ENCODE measurements around the gene SCUBE1. TPM values are rescaled to one million over a fixed set of nuclear protein-coding genes. Genes with fewer than 3 reads are reported as not detected.

Gene SCUBE1
- total RNA-seq, 1 donor from 2014 or later, result 54.7 TPM

GRCh38 chr22:43230571-43230970 lies 112.6 kb downstream of the SCUBE1 start:
- peaks cover under 1% of the 10 kb centered on the region for H3K4me1 Mint-ChIP-seq (ENCODE audit: unreplicated experiment)

GRCh38 chr22:43228863-43229262 lies 114.3 kb downstream of the SCUBE1 start:
- no peak for DNase-seq (ENCODE audit: low spot score)
- peaks cover 16% of the 10 kb centered on the region for H3K27me3 Mint-ChIP-seq (ENCODE audit: unreplicated experiment)
- H3K36me3 Mint-ChIP-seq (ENCODE audit: low read depth, unreplicated experiment), result peaks cover 22% of the 10 kb centered on the region
- H3K9me3 Mint-ChIP-seq (ENCODE audit: unreplicated experiment), result no peaks in the 10 kb centered on the region
- H3K4me3 Mint-ChIP-seq (ENCODE audit: unreplicated experiment), result no peak overlapping the region
- no peak overlapping the region for H3K27ac Mint-ChIP-seq (ENCODE audit: unreplicated experiment)
- no peak for TF ChIP-seq CTCF (IDR thresholded peaks at IDR 0.05; ENCODE audit: unreplicated experiment)
- H3K4me1 Mint-ChIP-seq (ENCODE audit: unreplicated experiment), result no peaks in the 10 kb centered on the region

More at GRCh38 chr22:43230571-43230970, 112.6 kb downstream of the SCUBE1 start:
- Mint-ChIP-seq H3K4me3 (ENCODE audit: unreplicated experiment) (no peak overlapping the region), H3K36me3 (ENCODE audit: low read depth, unreplicated experiment) (peaks cover 15% of the 10 kb centered on the region), H3K27ac (ENCODE audit: unreplicated experiment) (no peak overlapping the region), H3K27me3 (ENCODE audit: unreplicated experiment) (peaks cover 16% of the 10 kb centered on the region), H3K9me3 (ENCODE audit: unreplicated experiment) (no peaks in the 10 kb centered on the region)
- TF ChIP-seq CTCF (IDR thresholded peaks at IDR 0.05; ENCODE audit: unreplicated experiment), result no peak
- DNase-seq (ENCODE audit: low spot score), result no peak

GRCh38 chr22:43228330-43228729 lies 114.8 kb downstream of the SCUBE1 start:
- H3K4me3 Mint-ChIP-seq (ENCODE audit: unreplicated experiment), result peak overlapping the region; percentile 40
- H3K4me1 Mint-ChIP-seq (ENCODE audit: unreplicated experiment), result no peaks in the 10 kb centered on the region

GRCh38 chr22:43227239-43227630 lies 115.9 kb downstream of the SCUBE1 start:
- Mint-ChIP-seq H3K4me1 (ENCODE audit: unreplicated experiment) (no peaks in the 10 kb centered on the region), H3K27ac (ENCODE audit: unreplicated experiment) (no peak overlapping the region), H3K27me3 (ENCODE audit: unreplicated experiment) (peaks cover 13% of the 10 kb centered on the region), H3K9me3 (ENCODE audit: unreplicated experiment) (no peaks in the 10 kb centered on the region), H3K36me3 (ENCODE audit: low read depth, unreplicated experiment) (peaks cover 18% of the 10 kb centered on the region), H3K4me3 (ENCODE audit: unreplicated experiment) (no peak overlapping the region)
- DNase-seq (ENCODE audit: low spot score), result no peak
- no peak for TF ChIP-seq CTCF (IDR thresholded peaks at IDR 0.05; ENCODE audit: unreplicated experiment)

More at GRCh38 chr22:43228330-43228729, 114.8 kb downstream of the SCUBE1 start:
- DNase-seq (ENCODE audit: low spot score), result peak; percentile 64
- peaks cover 20% of the 10 kb centered on the region for H3K36me3 Mint-ChIP-seq (ENCODE audit: low read depth, unreplicated experiment)
- no peak overlapping the region for H3K27ac Mint-ChIP-seq (ENCODE audit: unreplicated experiment)
- H3K9me3 Mint-ChIP-seq (ENCODE audit: unreplicated experiment), result no peaks in the 10 kb centered on the region
- peaks cover 16% of the 10 kb centered on the region for H3K27me3 Mint-ChIP-seq (ENCODE audit: unreplicated experiment)
- peak; percentile 20 for TF ChIP-seq CTCF (IDR thresholded peaks at IDR 0.05; ENCODE audit: unreplicated experiment)

GRCh38 chr22:43226377-43227238 lies 116.6 kb downstream of the SCUBE1 start:
- DNase-seq (ENCODE audit: low spot score), result no peak
- no peak for TF ChIP-seq CTCF (IDR thresholded peaks at IDR 0.05; ENCODE audit: unreplicated experiment)
- H3K27me3 Mint-ChIP-seq (ENCODE audit: unreplicated experiment), result peaks cover 13% of the 10 kb centered on the region
- H3K9me3 Mint-ChIP-seq (ENCODE audit: unreplicated experiment), result no peaks in the 10 kb centered on the region
- H3K27ac Mint-ChIP-seq (ENCODE audit: unreplicated experiment), result no peak overlapping the region
- no peaks in the 10 kb centered on the region for H3K4me1 Mint-ChIP-seq (ENCODE audit: unreplicated experiment)
- H3K4me3 Mint-ChIP-seq (ENCODE audit: unreplicated experiment), result no peak overlapping the region
- H3K36me3 Mint-ChIP-seq (ENCODE audit: low read depth, unreplicated experiment), result peaks cover 18% of the 10 kb centered on the region

All from endothelial cell (in vitro differentiated cells).